Measurements from ENCODE around the gene SPINDOC. TPM values are rescaled to one million over a fixed set of nuclear protein-coding genes. Genes with fewer than 3 reads are reported as not detected.
A peak's percentile ranks its signal among the peaks of the same experiment; 100 is the strongest.

SPINDOC gene
- total and polyA plus RNA-seq, 9 of the 15 experiments (the other 6 are each of a cell fraction or from before 2014, with no cell fraction given): 0.70 to 36.3 (median 19.6) TPM

- TF ChIP-seq RBFOX2 (IDR thresholded peaks at IDR 0.05; ENCODE audit: low read depth, low read length): peak; percentile 69
- TF ChIP-seq ELF1 (tag; IDR thresholded peaks at IDR 0.05): peak; percentile 63; the same call in 1 of the 2 replicates
- no peak for TF ChIP-seq BRF1 (IDR thresholded peaks at IDR 0.05; ENCODE audit: borderline replicate concordance, extremely low read depth, insufficient read length)
- TF ChIP-seq CHD1 (IDR thresholded peaks at IDR 0.05; ENCODE audit: low read length): peak; percentile 83
- TF ChIP-seq NFXL1 (CRISPR knock-in tag; IDR thresholded peaks at IDR 0.05): no peak
- TF ChIP-seq TCF15 (CRISPR knock-in tag; IDR thresholded peaks at IDR 0.05): no peak
- no peak for TF ChIP-seq LEF1 (IDR thresholded peaks at IDR 0.05)
- TF ChIP-seq KLF16 (IDR thresholded peaks at IDR 0.05): no peak
- TF ChIP-seq RBM14 (IDR thresholded peaks at IDR 0.05; ENCODE audit: borderline replicate concordance, insufficient read depth, low read depth, low read length): 0 out of 2 replicates have a peak, but pooled peaks have one; percentile 52
- no peak for TF ChIP-seq MED1 (CRISPR knock-in tag; IDR thresholded peaks at IDR 0.05; ENCODE audit: borderline replicate concordance)
- TF ChIP-seq POLR2B (IDR thresholded peaks at IDR 0.05; ENCODE audit: low read depth, partially characterized antibody): no peak
- peak in 1 of 2 experiments; percentile 48; a peak in 1 of 4 replicates for TF ChIP-seq UBTF (IDR thresholded peaks at IDR 0.05; ENCODE audit: borderline replicate concordance in 1 of 2, low read depth in 2 of 2, low read length in 2 of 2)
- TF ChIP-seq ZNF41 (CRISPR knock-in tag; conservative IDR thresholded peaks at IDR 0.05): no peak
- TF ChIP-seq TCF3 (CRISPR knock-in tag; IDR thresholded peaks at IDR 0.05): no peak
- peak; percentile 34; the same call in 1 of the 2 replicates for TF ChIP-seq ZBTB7A (IDR thresholded peaks at IDR 0.05; ENCODE audit: borderline replicate concordance, control insufficient read depth, low read depth, low read length)
- peak; percentile 86 for TF ChIP-seq PCBP1 (IDR thresholded peaks at IDR 0.05; ENCODE audit: low read depth, low read length, poor library complexity, severe bottlenecking)
- TF ChIP-seq SAFB (IDR thresholded peaks at IDR 0.05; ENCODE audit: borderline replicate concordance, low read depth, low read length): no peak
- peak in 1 of 2 experiments; percentile 30; a peak in 3 of 4 replicates for TF ChIP-seq MAZ (CRISPR knock-in tag; conservative IDR thresholded peaks at IDR 0.05 in 1 of 2, IDR thresholded peaks at IDR 0.05 in 1 of 2)
- no peak for TF ChIP-seq DLX4 (CRISPR knock-in tag; IDR thresholded peaks at IDR 0.05)
- TF ChIP-seq MTA1 (IDR thresholded peaks at IDR 0.05; ENCODE audit: borderline replicate concordance): no peak
- TF ChIP-seq, protein P1, sequence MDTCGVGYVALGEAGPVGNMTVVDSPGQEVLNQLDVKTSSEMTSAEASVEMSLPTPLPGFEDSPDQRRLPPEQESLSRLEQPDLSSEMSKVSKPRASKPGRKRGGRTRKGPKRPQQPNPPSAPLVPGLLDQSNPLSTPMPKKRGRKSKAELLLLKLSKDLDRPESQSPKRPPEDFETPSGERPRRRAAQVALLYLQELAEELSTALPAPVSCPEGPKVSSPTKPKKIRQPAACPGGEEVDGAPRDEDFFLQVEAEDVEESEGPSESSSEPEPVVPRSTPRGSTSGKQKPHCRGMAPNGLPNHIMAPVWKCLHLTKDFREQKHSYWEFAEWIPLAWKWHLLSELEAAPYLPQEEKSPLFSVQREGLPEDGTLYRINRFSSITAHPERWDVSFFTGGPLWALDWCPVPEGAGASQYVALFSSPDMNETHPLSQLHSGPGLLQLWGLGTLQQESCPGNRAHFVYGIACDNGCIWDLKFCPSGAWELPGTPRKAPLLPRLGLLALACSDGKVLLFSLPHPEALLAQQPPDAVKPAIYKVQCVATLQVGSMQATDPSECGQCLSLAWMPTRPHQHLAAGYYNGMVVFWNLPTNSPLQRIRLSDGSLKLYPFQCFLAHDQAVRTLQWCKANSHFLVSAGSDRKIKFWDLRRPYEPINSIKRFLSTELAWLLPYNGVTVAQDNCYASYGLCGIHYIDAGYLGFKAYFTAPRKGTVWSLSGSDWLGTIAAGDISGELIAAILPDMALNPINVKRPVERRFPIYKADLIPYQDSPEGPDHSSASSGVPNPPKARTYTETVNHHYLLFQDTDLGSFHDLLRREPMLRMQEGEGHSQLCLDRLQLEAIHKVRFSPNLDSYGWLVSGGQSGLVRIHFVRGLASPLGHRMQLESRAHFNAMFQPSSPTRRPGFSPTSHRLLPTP (IDR thresholded peaks at IDR 0.05; ENCODE audit: borderline replicate concordance, extremely low read depth, insufficient read length): no peak
Measured at GRCh38 chr11:63813563-63814382, 517 bp downstream of the SPINDOC start (continued).

Data from K562 (cell line).